22Rv1 (cell line): ENCODE data around the gene NOP58.

Source experiments
- CTCF ChIP-seq: fragments of 450-650 bp; IDR thresholded peaks from 2 replicates; pipeline ENCODE4 v1.5.1; 2017; ENCODE audit warnings: mild to moderate bottlenecking
- ZFX ChIP-seq: fragments of 450-650 bp; IDR thresholded peaks from 2 replicates; pipeline ENCODE4 v1.6.1; 2017; ENCODE audit warnings: antibody characterized with exemption, borderline replicate concordance

- TF ChIP-seq CTCF: no peak
- TF ChIP-seq ZFX: no peak
Observed at GRCh38 chr2:202314116-202314515, 48.6 kb downstream of the NOP58 start.
